ENCODE results near the gene FBXL19. TPM values are rescaled to one million over a fixed set of nuclear protein-coding genes. Genes with fewer than 3 reads are reported as not detected.

FBXL19 gene
- total and polyA plus RNA-seq, 8 donors: 11.2 to 26.8 (median 19.5) TPM

DNA sequence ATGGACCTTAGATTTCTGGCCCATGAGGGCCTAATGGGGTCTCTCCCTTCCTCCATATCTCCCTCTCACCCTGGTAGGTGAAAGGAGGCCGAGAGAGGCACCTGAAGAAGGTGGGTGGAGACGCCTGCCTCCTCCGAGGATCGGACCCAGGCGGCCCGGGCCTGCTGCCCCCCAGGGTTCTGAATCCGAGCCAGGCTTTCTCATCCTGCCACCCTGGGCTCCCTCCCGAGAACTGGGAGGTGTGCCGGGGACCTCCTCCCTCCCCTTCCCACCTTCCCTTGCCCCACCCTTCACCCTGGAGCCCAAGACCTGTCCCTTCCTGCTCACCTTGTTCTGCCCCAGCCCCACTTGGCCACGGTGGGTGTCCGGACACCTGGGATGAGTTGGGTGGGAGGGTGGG lies 5.0 kb downstream of the FBXL19 start:
- TF ChIP-seq, protein P1, sequence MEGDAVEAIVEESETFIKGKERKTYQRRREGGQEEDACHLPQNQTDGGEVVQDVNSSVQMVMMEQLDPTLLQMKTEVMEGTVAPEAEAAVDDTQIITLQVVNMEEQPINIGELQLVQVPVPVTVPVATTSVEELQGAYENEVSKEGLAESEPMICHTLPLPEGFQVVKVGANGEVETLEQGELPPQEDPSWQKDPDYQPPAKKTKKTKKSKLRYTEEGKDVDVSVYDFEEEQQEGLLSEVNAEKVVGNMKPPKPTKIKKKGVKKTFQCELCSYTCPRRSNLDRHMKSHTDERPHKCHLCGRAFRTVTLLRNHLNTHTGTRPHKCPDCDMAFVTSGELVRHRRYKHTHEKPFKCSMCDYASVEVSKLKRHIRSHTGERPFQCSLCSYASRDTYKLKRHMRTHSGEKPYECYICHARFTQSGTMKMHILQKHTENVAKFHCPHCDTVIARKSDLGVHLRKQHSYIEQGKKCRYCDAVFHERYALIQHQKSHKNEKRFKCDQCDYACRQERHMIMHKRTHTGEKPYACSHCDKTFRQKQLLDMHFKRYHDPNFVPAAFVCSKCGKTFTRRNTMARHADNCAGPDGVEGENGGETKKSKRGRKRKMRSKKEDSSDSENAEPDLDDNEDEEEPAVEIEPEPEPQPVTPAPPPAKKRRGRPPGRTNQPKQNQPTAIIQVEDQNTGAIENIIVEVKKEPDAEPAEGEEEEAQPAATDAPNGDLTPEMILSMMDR (IDR thresholded peaks at IDR 0.05): no peak
- peaks cover 0 to 66% of the 10 kb centered on the region in 2 donors for H3K36me3 ChIP-seq
- no peaks in the 10 kb centered on the region for H3K9me3 ChIP-seq
- no peak for ATAC-seq
- no peak overlapping the region for H3K4me3 ChIP-seq
- no peaks in the 10 kb centered on the region for H3K27me3 ChIP-seq
- DNase-seq: no peak
- H3K27ac ChIP-seq: no peak overlapping the region
- H3K4me1 ChIP-seq: peaks cover 2 to 14% of the 10 kb centered on the region in 2 donors
- intact Hi-C loops (cut with DNase I): no loop called here

GRCh38 chr16:30929167-30929566 lies 5.8 kb downstream of the FBXL19 start:
- TF ChIP-seq, protein P1 (IDR thresholded peaks at IDR 0.05): no peak
- H3K9me3 ChIP-seq: no peaks in the 10 kb centered on the region

GRCh38 chr16:30930160-30930571 lies 6.8 kb downstream of the FBXL19 start:
- peak in 1 of 4 donors; percentile 80 for DNase-seq

More at GRCh38 chr16:30929167-30929566, 5.8 kb downstream of the FBXL19 start:
- intact Hi-C loops (cut with DNase I): no loop called here
- no peak for ATAC-seq
- no peaks in the 10 kb centered on the region for H3K27me3 ChIP-seq
- no peak overlapping the region for H3K27ac ChIP-seq
- peaks cover 0 to 70% of the 10 kb centered on the region in 2 donors for H3K36me3 ChIP-seq
- DNase-seq: no peak
- no peak overlapping the region for H3K4me3 ChIP-seq
- peaks cover 2 to 12% of the 10 kb centered on the region in 2 donors for H3K4me1 ChIP-seq

DNA sequence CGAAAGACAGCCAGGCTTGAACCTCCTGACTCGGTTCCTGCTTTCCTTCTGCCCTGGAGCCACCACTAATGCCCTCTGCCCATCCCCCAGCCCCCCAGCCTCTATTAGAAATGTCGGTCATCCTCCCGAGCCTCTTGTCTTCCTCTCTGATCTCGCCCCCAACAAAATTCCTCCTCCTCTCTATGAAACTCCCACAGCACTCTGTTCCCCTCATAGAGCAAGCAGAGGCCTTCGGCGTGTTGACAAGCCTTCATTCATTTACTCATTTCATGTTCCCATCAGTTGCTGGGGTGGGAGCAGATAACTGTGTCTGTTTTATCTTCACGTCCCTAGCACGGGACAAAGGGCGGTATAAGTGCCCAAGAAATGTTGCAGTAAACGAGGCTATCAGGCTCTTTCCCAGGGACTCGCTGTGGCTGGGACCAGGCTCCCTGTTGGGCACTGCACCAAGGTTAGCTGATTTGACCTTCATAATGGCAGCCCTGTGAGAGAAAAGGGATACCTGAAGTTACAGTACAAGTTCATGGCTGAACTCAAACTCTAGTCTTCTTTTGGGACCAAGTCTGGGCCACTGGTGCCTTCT lies 7.8 kb downstream of the FBXL19 start:
- H3K27ac ChIP-seq: no peak overlapping the region
- H3K9me3 ChIP-seq: no peaks in the 10 kb centered on the region
- ATAC-seq (no peak), DNase-seq (no peak)
- no peaks in the 10 kb centered on the region for H3K4me1 ChIP-seq
- intact Hi-C loops (cut with DNase I): no loop called here
- H3K4me3 ChIP-seq: no peak overlapping the region
- H3K36me3 ChIP-seq: peaks cover 0 to 70% of the 10 kb centered on the region in 2 donors
- TF ChIP-seq, protein P1 (IDR thresholded peaks at IDR 0.05): no peak
- no peaks in the 10 kb centered on the region for H3K27me3 ChIP-seq

More at GRCh38 chr16:30930160-30930571, 6.8 kb downstream of the FBXL19 start:
- Histone ChIP-seq H3K9me3 (no peaks in the 10 kb centered on the region), H3K27ac (no peak overlapping the region), H3K36me3 (peaks cover 0 to 75% of the 10 kb centered on the region in 2 donors), H3K4me3 (no peak overlapping the region), H3K27me3 (no peaks in the 10 kb centered on the region), H3K4me1 (peaks cover 0 to 2% of the 10 kb centered on the region in 2 donors)
- TF ChIP-seq, protein P1 (IDR thresholded peaks at IDR 0.05): no peak
- intact Hi-C loops (cut with DNase I): no loop called here
- ATAC-seq: no peak

DNA sequence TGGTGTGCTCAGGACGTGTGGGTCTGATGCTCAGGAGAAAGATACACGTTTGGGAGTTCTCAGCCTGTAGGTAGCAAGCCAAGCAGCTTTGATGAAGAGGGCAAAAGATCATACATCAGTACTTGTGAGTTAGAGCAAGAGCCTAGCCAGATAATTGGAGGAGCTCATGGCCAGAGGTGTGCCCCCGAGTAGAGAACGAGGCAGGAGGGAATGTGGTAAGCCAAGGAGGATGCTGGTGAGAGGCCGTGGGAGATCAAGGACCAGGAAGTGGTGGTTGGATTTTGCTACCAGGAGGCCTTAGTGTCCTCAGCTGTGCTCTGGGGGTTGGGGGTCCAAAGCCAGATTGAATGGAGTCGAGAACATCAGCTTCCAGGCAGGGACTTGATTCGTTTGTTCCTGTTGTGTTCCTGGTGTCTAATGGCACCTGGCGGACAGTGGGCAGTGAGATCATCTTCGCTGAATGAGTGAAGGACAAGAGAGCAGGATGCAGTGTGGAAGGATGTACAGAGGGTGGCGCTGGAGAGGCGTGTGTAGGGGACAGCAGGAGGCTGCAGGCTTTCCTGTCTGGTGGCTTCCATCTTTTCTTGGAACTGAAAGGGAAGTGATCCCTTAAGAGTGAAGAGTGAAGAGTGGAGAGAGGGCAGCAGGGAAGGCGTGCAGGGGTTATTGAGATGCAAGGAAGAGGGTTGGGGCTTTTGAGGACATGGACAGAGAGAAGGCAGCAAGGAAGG lies 11.6 kb downstream of the FBXL19 start:
- H3K36me3 ChIP-seq: peaks cover 0 to 54% of the 10 kb centered on the region in 2 donors
- H3K27me3 ChIP-seq: no peaks in the 10 kb centered on the region
- TF ChIP-seq, protein P1 (IDR thresholded peaks at IDR 0.05): peak; percentile 33 to 49
- DNase-seq: peak in 1 of 4 donors; percentile 55
- H3K27ac ChIP-seq: no peak overlapping the region
- no peak overlapping the region for H3K4me3 ChIP-seq
- ATAC-seq: peak; percentile 82
- no peaks in the 10 kb centered on the region for H3K9me3 ChIP-seq
- intact Hi-C loops (cut with DNase I): no loop called here
- H3K4me1 ChIP-seq: peaks cover 0 to 15% of the 10 kb centered on the region in 2 donors

All from left lung (tissue), 10 donors.